GM18511 (cell line): ENCODE data around the gene PREPL.
"Not testable (repeated sequence)": the region's sequence is repeated elsewhere in the genome, so short reads cannot be mapped to it uniquely, and the experiment has no call there.

Experiments
- ATAC-seq: cut with Tn5 transposase; IDR thresholded peaks from one replicate; pipeline ENCODE4 v1.9.1; 2021; ENCODE audit warnings: mild to moderate bottlenecking, moderate library complexity; ENCODE audit not compliant: unreplicated experiment

The PREPL gene

DNA sequence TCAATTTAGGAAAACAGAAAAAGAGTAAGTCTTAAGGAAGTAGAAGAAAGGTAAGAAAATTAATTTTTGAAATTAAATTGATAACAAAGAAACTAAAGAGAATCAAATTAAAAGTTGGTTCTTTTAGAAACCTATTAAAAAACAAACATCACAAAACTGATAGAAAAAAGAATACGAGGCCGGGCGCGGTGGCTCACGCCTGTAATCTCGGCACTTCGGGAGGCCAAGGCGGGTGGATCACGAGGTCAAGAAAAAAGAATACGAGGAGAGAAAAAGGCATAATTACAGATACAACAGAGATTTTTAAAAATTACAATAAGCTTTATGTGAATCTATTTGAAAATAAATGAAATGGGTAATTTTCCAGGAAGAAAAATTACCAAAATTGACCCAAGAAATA lies 11.8 kb downstream of the PREPL start:
- no peak for ATAC-seq

DNA sequence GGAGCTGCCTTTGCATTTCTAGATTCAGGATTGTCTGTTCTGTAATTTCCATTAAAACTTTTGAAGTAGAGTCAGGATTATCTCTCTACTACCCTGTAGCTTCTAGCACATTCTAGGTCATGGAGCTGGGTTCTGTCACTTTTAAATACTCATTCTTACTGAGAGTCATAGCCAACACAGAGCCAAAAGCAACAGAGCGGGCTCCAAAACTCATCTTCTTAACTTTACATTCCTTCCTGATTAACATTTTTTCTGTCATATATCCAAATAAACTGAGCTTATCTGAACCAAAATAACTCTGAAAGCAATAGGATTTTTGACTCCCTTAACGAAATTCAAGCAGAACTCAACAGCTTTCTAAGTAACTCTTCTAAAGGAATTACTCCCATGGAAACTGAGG lies 12.9 kb downstream of the PREPL start:
- no peak for ATAC-seq

DNA sequence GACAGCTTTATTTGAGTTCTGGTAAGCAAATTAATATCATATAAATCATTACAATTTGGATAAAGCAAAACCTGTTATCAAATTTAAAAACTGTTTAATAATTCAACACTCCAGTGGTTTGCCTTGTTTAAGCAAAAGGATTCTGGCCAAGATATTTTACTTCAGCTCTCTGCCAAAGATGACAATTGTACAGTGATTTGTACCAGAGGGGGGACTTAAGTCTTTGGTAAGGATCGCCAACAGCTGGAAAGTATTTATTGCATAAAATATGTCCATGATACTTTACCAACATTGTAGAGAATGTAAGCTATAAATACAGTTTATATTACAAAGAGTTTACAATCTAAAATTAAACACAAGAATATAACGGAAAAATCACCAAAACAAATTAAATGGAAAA lies 13.8 kb downstream of the PREPL start:
- no peak for ATAC-seq

DNA sequence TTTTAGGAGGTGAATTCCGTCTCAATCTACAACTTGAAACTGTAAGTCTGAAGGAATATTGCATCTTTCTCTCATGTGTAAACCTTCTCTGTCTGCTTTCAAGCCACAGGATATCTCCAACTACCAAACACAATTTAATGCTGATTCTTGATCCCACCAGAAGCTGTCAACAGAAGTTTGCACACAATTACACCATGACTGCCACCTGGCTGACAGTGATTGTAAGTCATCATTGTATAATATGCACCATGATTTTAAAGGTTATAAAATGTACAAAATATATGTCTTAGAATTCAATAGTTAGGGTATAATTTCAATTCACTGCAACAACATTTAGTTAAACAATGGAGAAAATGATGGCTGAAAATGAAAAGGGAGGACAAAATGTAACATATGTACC lies 18.4 kb downstream of the PREPL start:
- ATAC-seq: no peak

DNA sequence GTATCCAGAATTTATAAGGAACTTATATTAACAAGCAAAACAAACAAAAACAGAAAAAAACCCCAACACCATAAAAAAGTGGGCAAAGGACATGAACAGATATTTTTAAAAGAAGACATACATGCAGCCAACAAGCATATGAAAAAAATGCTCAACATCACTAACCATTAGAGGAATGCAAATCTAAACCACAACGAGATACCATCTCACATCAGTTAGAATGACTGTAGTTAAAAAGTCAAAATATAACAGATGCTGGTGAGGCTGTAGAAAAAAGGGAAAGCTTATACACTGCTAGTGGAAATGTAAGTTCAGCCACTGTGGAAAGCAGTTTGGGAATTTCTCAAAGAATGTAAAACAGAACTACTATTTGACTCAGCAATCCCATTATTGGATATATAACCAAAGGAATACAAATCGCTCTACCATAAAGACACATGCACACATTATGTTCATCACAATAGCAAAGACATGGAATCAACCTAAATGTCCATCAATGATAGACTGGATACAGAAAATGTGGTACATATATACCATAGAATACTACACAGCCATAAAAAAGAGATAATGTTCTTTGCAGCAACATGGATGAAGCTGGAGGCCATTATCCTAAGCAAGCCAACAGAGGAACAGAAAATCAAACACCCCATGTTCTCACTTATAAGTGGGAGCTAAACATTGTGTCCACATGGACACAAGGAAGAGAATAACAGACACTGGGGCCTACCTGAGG lies 25.3 kb downstream of the PREPL start:
- ATAC-seq: no peak

DNA sequence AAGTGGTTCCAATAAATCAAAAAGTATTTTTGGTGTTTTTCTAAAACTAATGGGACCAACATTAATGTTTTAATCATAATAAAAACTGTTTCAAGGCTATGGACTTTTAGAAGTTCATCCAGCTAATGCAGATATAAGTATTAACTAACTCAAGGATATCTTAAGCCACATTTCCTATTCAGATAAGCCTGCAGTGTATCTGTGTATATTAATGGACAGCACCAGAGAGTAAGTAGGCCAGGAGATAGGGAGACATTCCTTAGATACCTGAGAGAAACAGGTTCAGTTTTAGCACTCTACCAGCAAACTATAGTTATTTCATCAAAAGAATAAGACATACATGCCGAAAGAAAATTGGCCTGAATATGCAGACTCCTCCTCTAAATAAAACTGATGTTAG lies 27.3 kb downstream of the PREPL start:
- no peak for ATAC-seq

DNA sequence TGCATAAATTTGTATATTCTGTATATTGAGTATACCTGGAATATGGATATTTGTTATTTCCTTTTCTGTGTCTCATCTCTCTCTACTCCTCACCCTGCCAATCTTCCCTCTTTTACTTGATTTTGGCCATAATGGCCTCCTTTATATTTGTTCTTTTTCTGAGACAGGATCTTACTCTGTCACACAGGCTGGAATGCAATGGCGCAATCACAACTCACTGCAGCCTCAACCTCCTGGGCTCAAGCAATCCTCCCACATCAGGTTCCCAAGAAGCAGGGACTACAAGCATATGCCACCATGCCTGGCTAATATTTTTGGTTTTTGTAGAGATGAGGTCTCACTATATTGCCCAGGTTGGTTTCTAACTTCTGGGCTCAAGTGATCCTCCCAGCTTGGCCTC lies 30.5 kb downstream of the PREPL start:
- no peak for ATAC-seq

DNA sequence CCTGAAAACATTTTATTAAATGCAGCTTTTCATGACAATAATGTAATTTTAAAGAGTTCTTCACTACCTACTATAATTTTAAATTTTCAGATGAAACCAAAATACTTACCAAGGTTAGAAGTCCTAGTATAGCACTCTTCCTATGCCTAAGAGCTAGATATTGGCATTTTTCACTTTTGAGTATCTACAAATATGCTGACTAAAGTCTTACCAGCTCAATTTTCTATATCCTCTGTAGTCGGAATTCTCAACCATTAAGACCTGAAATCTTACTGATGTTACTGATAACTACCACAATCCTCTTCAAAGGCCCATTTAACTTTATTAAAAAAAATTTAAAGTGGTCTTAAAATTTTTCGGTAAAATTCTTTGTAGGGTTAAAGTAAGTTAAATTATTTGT lies 32.0 kb downstream of the PREPL start:
- no peak for ATAC-seq

DNA sequence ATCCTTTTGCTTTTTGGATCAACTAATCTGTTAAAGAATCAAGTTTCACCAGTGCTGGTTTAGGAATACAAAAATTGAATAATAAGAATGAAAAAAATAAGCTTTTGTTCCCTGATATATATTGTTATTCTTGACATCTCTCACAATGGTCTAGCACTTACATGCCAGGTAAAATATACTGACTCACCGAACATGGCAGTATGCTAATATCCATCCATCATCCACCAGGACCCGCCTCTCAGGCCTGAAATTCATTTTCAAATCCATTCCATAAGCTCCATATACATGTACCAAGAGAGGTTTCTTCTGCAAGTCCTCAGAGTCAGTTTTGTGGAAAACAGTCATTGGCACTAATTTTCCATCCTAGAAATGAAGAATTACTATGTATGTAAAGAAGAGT lies 32.5 kb downstream of the PREPL start:
- no peak for ATAC-seq

DNA sequence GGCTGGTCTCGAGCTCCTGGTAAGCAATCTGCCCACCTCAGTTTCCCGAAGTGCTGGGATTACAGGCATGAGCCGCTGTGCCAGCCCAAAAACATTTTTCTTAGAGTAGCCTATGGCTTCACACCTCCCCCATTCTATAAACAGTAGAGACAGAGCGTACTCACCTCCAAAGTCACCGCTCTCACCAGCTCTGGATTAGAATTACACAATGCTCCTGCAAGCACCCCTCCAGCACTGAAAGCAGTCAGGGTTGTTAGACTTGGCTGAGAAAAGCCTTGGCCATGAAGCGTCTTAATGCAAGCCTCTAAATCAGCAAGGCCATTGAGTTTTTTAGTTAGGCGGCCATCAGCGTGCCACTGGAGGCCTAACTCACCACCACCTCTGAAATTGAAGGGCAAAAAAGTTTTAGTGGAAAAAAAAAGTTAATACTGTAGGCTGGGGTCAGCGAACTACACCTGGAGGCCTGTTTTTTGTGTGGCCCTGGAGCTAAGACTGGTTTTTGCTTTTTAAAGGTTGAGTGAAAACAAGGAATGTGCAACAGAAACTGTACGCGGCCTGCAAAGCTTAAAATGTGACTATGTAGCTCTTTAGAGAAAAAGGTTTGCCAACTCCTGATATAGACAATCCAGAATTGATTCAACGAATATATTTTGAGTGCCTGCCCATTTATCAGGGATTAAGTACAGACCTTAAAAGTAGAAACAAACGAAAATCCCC lies 34.6 kb downstream of the PREPL start:
- ATAC-seq: no peak

DNA sequence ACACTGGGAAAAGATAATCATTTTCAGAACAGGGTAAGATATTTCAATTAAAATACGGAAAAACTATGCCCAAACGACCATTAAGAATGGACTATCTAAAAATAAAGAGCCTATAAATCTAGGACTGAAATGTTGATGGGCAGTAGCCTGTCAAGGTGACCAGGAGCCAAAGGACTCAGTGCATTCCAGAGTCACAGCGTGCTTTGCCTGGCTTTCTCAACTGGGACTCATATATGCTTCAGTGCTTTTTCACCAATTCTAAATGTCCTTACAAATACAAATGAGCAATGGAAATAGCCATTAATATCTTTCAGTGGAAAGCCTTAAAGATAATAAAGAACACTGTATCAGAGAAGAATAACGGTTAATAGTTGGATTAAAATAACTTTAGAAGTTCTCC lies 35.4 kb downstream of the PREPL start:
- no peak for ATAC-seq

DNA sequence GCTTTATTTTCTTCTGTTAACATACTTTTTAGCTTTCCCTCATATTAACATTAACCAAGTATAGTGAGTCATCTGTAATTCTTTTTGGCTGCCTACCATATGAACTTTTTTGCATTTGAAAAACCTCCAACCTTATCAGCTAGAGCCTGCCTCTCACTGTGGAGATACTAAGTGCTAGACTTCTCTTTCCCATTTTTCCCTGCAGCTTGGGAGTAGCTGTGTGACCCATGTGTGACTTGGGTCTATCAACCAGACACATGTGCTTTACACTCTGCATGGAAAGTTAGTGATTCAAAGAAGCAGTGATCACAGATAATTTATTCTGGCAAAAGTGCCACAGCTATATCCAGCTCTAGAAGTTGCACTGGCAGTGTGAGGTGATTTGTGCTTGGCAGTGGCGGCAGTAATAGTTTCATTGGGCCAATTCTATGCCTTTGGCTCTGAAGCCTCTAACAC lies 36.3 kb downstream of the PREPL start:
- no peak for ATAC-seq

DNA sequence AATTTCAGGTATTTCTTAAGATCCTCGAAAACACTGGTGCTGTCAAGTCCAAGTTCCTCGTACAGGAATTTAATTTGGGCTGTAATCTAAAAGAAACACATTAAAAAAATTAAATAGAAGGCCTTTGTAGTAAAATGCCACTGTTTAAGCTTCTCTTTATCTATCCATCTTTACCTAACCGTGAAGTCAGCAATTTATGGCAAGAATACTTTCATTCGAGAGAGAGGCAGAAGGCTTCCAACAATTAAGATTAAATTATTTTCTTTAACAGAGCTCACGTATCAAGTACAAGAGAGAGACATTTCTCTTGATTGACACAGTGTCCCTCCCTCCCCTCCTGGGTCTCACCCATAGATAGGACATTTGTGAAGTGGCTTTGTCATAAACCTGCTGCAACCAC lies 39.9 kb downstream of the PREPL start:
- ATAC-seq: no peak

DNA sequence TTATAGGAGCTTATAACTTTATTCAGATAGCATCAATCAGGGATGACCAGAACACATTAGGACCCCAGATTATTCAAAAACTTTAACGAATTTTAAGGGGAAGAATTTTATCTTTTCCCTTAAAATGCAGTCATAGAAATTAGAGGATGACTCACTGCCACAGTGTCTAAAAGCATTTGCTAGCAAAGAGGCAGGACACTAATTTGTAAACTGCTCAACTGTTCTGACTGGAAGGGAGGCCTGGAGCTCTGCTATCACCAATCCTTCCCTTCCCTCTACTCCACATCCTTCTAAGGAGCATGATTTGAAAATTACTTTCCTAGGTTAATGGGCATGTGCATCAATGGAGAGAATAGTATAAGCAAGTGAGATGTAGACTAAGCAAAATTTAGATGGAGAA lies 40.5 kb downstream of the PREPL start:
- no peak for ATAC-seq

DNA sequence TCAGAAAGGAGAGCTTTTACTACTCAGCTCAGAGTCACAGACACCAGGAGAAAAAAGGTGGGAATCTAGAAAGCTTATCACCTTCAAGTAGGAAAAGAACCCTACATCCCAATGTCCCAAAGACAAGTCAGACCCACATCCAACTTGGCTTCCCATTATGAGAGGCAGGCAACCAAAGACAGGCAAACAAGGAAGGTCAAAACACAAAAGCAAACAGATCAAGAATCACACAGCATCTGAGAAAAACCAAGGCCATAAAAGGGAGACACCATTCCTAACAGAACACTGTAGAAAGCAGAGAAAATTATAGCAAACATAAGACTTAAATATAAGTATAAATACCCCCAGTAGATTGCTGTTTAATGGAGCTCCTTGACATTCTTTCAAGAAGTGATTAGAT lies 45.3 kb downstream of the PREPL start:
- no peak for ATAC-seq

DNA sequence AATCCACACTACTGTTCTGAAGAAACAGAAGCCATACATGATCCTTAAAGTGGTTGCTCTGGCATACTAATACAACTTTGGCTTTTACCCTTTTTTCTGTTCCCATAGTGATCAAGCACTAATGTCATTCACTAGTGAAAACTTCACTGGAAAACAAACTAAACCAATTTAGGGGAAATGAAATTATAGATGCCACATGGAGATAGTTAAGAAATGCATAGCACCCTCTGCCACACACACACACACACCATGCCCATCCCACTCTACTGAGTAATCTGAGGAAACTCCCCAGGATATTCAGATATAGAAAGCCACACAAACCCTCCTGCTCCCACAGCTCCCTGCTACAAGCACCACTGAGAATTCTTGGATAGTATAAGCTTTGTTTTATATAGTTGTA lies 46.9 kb downstream of the PREPL start:
- ATAC-seq: no peak

DNA sequence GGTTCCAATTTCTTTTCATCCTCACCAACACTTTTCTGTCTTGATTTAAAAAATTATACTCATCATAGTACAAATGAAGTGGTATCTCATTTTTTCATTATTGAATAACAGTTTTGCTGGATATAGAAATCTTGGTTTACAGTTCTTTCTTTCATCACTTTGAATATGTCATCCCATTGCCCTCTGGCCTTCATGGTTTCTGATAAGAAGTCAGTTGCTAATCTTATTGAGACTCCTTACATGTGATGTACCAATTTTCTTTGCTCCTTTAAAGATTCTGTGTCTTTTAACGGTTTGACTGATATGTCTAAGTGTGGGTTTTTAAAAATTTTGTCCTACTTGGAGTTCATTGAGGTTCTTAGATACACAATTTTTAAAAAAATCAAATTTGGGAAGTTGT lies 51.0 kb downstream of the PREPL start:
- ATAC-seq: no peak

DNA sequence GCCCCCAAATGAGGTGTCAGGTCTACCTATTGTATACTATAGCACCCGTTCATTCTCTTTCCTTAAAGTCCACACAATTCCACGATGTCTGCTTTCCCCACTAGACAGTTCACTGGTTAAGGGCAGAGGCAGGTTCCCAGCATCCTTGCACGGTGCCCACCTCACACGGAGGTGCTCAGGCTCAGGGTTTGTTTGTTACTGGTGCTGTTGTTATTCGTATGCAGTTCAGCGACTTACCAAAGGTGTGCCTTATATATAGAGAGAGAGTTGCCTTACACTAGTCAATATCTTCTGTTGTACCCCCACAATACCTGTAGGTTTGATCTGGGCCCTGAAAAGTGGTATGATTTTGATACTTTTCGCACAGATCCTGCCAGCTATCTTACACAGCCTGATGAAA lies 55.4 kb downstream of the PREPL start:
- no peak for ATAC-seq

DNA sequence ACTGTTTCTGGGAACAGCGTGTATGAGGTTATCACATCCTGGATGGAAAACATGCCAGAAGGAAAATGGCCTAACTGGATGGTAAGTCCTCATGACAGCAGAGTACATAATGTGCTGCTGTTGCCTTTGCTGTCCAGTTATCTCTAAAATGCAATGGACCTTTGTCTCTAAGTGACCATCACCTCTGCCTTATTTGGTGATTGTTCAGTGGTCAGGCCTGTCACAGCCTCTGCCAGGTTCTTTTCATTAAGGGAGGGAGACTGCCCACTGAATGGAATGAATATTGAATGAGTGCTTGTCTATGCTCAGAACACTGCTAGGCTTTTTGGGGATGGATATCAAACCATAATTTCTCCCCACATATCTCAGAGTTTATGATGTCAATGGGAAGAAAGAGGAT lies 57.0 kb downstream of the PREPL start:
- no peak for ATAC-seq

DNA sequence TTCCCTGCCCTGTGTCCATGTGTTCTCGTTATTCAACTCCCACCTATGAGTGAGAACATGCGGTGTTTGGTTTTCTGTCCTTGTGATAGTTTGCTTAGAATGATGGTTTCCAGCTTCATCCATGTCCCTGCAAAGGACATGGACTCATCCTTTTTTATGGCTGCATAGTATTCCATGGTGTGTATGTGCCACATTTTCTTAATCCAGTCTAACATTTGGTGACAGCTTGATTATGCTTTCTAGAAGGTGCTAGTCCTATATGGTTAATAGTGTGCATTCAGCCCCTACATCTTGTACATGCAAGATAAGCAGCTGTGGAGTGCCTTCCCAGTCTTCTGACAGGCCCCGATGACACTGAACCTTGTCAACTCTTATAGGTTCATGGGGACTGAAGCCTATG lies 57.5 kb downstream of the PREPL start:
- not testable (repeated sequence) for ATAC-seq

DNA sequence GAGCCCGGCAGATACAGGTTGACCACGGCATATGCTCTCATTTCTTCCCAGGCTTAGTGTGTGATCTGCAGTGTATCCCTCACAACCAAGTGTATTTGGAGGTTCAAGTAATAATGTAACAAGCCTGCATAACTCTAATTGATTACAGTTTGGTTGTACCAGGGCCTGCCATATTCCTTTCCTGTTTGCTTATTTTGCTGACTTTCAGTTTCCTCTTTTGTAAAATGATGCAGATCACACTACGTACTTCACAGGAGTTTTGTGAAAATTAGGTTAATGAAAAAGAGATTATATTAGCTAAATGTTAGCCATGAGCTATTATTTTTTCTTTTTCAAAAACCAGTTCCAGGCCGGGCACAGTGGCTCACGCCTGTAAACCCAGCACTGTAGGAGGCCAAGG lies 60.2 kb downstream of the PREPL start:
- no peak for ATAC-seq

DNA sequence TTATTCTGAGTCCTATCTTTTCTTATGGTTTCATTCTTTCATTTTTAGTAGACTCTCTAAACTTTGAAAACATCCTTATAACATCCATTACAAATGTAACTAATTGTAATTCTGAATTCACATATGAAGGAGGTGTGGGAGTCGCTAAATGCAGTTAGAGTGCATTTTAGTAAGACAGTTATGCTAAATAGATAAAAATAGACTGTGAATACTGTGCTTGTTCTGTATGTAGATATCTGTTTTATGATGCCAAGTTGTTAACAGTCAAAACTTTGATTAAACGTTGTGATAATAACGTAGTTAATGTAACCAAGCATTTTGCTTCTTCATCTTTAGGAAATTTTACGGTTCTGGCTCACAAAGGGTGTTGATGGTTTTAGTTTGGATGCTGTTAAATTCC lies 61.7 kb downstream of the PREPL start:
- ATAC-seq: no peak

DNA sequence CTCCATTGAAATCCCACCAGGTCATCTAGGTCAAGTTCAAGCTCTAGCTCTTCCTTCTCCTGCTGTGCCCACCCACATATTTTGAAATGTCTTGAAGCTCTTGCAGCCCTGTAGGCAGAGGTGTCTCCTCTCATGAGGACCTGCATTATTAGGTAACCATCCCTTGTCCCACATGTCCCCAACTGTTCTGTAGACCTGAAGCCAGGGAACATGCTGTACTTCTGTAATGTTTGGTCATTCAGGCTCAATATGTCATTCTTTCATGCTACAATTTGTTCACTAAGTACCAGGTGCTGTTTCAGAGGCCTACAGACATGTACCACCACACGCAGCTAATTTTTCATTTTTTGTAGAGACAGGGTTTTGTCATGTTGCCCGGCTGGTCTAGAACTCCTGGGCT lies 63.9 kb downstream of the PREPL start:
- no peak for ATAC-seq
